Activated T-helper 9 cell treated with anti-CD3 and anti-CD28 coated beads, Interleukin-2, amount 50 U/mL, for 16 hours (primary cell): ENCODE data around the gene TRPM3.

Experiments used
- DNase-seq: peaks from one replicate; pipeline ENCODE4 v3.0.0-alpha.2; 2020; ENCODE audit warnings: low read depth

TRPM3 gene

GRCh38 chr9:71097671-71098070 is 23.8 kb downstream of the TRPM3 start:
- DNase-seq = no peak

DNA sequence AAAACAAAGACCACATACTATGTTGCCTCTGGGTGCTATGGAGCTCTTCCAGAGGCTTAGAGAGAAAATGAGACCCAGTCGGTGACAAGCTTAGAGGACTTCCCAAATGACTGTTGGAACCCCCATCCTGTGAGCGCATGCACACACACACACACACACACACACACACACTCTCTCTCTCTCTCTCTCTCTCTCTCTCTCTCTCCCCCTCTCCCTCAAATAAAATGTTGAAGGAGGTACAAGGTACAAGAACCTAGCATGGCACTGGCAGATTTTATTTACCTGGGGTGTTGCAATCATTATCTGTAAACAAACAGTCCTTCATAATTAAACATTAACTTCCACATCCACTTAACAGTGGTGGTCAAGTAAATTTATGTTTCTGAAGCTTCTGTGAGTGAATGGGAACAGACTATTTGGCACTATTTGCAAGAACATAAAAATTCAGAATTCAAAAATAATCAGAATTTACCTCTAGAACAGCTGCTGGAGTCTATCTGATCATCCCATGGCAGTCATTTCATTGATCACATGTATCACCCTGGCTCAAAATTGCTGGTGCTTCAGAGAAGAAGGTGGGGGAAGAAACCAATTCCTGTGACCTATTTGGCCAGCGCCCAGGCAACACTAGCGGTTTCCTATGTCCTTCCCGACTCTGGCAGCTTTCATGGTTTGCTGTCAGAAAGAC is 24.9 kb downstream of the TRPM3 start:
- DNase-seq = no peak

DNA sequence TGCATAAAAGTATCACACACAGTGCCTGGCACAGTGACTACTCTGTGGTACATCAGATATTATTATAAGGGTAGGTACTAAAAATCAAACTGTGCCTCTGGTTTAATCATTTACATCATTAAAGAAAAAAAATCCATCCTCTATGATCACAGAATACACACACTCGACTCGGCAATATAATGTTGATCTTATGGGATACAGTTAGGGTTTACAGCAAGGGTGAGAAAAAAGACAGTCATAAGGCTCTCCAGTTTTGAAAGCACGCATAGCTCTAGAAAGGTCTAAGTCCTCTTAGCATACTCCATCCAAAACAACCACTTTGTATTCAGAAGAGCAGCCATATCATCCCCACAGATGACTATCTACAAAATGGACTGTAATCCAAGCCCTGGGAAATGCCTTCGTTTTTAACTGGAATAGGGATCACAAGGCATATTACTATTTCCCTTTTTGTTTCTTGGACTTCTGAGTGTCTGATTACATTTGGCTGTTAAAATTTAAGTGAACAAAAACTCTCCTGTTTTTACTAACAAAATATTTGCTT is 26.6 kb downstream of the TRPM3 start:
- no peak for DNase-seq

- no peak for DNase-seq
These were observed 30.5 kb downstream of the TRPM3 start for GRCh38 chr9:71090896-71091295.

- DNase-seq = no peak
These were observed 42.0 kb downstream of the TRPM3 start for GRCh38 chr9:71079451-71079850.

GRCh38 chr9:71076096-71076495 is 45.3 kb downstream of the TRPM3 start:
- DNase-seq = no peak

DNA sequence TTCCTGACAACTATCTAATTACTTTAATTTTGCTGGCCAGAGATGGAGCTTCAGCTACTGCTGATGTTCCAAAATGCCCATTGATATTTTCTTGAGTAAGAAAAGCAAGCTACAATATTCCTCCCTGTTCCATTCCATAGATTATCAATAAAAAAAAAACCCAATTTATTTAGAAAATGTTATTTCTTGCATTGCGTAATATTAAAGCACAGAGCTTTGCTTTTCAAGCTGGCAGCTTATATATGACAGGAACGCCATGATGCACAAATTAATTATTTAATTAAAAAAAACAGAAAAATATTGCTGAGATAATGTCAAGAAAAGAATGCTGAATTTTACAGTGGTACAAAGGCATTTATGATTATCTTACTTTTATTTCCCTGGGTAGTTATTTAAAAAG is 47.9 kb downstream of the TRPM3 start:
- DNase-seq = no peak

- no peak for DNase-seq
These were observed 48.8 kb downstream of the TRPM3 start for GRCh38 chr9:71072587-71072986.

- DNase-seq = no peak
These were observed 49.8 kb downstream of the TRPM3 start for GRCh38 chr9:71071633-71072032.

- DNase-seq = no peak
These were observed 62.8 kb downstream of the TRPM3 start for GRCh38 chr9:71058660-71059059.

DNA sequence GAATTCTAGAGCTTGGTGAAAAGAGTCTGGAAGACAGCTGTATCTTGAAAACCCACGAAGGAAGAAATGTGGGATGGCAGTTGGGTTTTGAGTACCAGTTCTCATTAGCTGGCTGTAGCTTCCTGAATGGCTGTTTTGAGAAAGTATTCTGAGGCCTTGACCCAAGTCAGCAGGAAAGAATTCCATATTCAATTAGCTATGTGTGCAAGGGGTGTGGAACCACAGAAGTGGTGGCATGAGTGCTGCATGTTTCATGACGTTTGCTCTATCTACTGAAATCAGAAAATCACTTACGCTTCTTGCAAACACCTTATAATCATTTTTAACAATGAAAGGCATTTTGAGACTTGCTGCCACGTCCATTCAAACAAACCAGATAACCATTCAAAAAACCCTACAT is 69.1 kb downstream of the TRPM3 start:
- no peak for DNase-seq

GRCh38 chr9:71048280-71048679 is 73.1 kb downstream of the TRPM3 start:
- DNase-seq = no peak

- DNase-seq = no peak
These were observed 78.9 kb downstream of the TRPM3 start for GRCh38 chr9:71042448-71042990.

DNA sequence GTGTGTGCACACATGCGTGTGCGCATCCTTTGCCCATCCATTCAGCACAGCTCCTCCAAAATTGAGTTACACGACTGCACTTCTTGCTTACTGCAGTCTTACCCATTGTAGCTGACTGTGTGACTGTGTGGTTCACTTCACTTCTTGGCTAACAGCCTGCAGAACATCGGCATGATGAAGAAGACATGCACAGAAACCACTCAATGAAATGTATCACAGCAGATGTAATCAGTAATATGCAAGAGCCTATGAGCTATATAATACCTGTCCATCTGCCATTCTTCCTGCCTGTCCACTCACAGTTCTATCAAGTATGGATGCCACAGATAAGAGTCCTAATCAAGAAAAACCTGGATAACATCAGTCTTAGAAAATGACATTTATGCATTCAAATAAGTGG is 83.9 kb downstream of the TRPM3 start:
- no peak for DNase-seq

DNA sequence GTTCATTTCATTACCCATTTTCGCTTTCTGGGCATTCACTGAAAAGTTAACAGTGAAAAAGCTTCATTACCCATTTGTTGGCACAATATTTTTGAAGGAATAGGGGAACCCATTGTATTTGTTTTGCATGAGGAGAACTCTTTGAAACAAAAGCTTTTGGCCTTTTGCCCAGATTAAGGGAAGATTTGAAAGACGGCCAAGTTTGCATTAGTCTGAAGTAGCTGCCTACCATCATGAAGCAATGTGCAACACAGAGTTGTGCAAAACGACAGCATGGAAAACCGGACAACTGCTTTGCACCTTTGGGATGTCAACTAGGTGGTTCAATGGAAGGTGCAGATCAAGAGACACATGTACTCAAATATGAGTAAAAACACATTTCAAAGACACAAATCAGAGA is 84.9 kb downstream of the TRPM3 start:
- DNase-seq = no peak

DNA sequence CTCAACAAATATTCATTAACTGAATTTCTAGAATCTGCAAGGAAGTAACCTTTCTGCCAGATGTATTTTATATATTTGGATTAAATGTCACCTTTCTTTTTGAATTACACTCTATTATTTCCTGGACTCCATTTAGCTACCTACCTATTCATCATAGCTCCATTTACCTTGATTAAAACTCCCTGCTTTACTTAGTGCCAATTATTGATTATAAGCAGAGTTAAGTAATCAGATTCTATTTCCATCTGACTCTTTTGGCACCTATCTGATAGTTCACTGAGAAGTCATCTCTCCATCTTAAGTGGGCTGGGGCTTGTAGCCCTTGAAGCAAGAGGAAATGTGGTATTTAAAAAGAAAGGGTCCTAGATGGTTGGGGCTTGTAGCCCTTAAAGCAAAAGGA is 88.6 kb downstream of the TRPM3 start:
- DNase-seq = no peak

DNA sequence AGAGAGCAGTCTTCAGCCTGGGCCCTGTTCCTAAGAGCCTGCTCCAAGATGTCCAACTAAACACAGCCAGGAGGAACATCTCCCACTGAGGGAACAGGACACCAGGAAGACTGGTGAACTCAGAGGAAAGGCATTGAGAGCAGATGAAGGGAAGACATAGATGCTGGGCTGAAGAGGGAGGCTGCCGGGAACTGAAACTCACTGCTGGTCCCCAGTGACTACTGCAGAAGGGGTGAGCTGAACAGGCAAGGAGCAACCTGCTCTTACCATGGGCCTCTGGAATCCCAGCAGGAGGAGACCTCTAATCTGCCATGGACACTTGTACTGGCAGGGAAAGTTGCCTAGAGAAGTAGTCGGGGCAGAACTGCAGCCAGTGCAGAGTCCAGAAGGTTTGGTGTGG is 95.7 kb downstream of the TRPM3 start:
- no peak for DNase-seq

DNA sequence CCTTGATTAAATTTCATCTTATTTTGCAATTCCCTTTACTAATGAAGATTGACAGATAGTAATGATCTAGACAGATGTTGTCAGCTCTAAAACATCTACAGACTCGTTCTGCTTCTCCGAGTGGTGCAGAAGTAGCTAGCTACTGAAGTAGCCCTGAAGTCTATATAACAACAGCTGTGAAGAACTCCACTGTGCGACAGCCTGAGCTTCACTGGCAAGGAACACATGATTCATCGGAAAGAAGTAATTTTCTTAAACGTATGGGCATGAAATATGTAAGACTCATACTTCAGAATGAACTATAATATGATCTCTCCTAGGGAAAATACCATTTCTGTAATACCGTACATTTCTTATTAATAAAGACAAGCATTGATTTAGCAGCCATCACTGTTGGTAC is 96.2 kb downstream of the TRPM3 start:
- no peak for DNase-seq

GRCh38 chr9:71010258-71010657 is 111.2 kb downstream of the TRPM3 start:
- DNase-seq = no peak

DNA sequence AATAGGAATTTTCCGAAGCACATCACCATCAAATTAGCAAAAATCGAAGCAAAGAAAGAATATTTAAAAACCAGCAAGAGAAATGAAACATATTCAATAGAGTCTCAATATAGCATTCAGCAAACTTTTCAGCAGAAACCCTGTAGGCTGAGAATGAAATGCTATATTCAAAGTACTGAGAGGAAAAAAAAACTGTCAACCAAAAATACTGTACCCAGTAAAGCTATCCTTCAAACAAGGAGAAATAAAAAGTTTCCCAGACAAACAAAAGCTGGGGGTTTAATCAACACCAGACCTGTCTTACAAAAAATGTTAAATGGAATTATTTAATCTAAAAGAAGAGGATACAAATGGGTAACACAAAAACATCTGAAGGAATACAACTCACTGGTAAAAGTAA is 116.0 kb downstream of the TRPM3 start:
- DNase-seq = no peak

GRCh38 chr9:71004196-71004595 is 117.2 kb downstream of the TRPM3 start:
- no peak for DNase-seq

DNA sequence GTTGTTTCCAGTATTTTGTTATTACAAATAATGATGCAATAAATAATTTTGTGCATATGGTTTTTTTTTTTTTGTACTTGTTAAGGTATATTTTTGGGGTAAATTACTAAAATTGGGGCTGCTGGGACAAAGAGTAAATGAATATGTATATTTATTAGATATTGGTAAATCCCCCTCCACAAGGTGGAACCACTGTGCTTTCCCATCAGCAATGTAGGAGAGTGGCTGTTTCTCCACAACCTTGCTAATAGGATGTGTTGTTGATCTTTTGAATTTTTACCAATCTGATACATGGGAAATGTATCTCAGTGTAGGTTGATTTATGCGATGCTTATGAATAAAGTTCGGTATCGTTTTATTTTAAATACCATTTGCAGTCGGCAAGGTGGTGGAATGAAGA is 118.1 kb downstream of the TRPM3 start:
- no peak for DNase-seq

GRCh38 chr9:71001780-71002386 is 119.5 kb downstream of the TRPM3 start:
- DNase-seq = no peak

- DNase-seq = no peak
These were observed 122.5 kb downstream of the TRPM3 start for GRCh38 chr9:70998962-70999361.
